Right lobe of liver (tissue), 4 donors: Measurements from ENCODE around the gene MACROH2A1.

ENCODE experiments used
- POLR2A ChIP-seq: fragments of 450-650 bp; IDR thresholded peaks from one replicate; pipeline ENCODE4 v1.6.1; 2017; ENCODE audit warnings: antibody characterized with exemption, mild to moderate bottlenecking
- TF ChIP-seq, protein P1 (sequence below), 4 donors: fragments of 200-600 bp in 3 of 4; fragments of 450-650 bp in 1 of 4; IDR thresholded peaks; one replicate each; pipeline versions ENCODE4 v1.5.1 to v1.8.0; 2016 to 2022; ENCODE audit warnings: antibody characterized with exemption in 4 of 4, mild to moderate bottlenecking in 2 of 4
- donor health status: DM: no; HTN: no; CAD: no.
- donor health status: DM: no; HTN: no; CAD: no.
- donor health status: DM: no; HTN: yes; CAD: no.

- TF ChIP-seq, protein P1, sequence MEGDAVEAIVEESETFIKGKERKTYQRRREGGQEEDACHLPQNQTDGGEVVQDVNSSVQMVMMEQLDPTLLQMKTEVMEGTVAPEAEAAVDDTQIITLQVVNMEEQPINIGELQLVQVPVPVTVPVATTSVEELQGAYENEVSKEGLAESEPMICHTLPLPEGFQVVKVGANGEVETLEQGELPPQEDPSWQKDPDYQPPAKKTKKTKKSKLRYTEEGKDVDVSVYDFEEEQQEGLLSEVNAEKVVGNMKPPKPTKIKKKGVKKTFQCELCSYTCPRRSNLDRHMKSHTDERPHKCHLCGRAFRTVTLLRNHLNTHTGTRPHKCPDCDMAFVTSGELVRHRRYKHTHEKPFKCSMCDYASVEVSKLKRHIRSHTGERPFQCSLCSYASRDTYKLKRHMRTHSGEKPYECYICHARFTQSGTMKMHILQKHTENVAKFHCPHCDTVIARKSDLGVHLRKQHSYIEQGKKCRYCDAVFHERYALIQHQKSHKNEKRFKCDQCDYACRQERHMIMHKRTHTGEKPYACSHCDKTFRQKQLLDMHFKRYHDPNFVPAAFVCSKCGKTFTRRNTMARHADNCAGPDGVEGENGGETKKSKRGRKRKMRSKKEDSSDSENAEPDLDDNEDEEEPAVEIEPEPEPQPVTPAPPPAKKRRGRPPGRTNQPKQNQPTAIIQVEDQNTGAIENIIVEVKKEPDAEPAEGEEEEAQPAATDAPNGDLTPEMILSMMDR (IDR thresholded peaks at IDR 0.05), result no peak
- no peak for TF ChIP-seq POLR2A
Measured at GRCh38 chr5:135441350-135441831, 42.4 kb upstream of the MACROH2A1 start.
